Skeletal muscle satellite cell (primary cell): ENCODE measurements around the gene GLUL.
"Not testable (repeated sequence)": the region's sequence is repeated elsewhere in the genome, so short reads cannot be mapped to it uniquely, and the experiment has no call there.

Source experiments
- H3K27me3 ChIP-seq: 2 replicates; pipeline ENCODE4 v1.7.0; 2013; ENCODE audit warnings: low read length; ENCODE audit not compliant: control insufficient read depth, insufficient read depth
- H3K36me3 ChIP-seq: 2 replicates; pipeline ENCODE4 v1.7.0; 2013; ENCODE audit warnings: mild to moderate bottlenecking, control low read depth, low read length; ENCODE audit not compliant: insufficient read depth
- H3K4me1 ChIP-seq: 2 replicates; pipeline ENCODE4 v1.7.0; 2013; ENCODE audit warnings: low read length; ENCODE audit not compliant: control insufficient read depth, insufficient read depth
- H3K4me2 ChIP-seq: 2 replicates; pipeline ENCODE4 v1.7.0; 2013; ENCODE audit warnings: mild to moderate bottlenecking, low read length
- H3K4me3 ChIP-seq: 2 replicates; pipeline ENCODE4 v1.7.0; 2013; ENCODE audit warnings: low read length
- H3K9ac ChIP-seq: 2 replicates; pipeline ENCODE4 v1.7.0; 2013; ENCODE audit warnings: mild to moderate bottlenecking, low read depth, low read length, moderate library complexity
- H3K9me3 ChIP-seq: replicated peaks from 2 replicates; pipeline ENCODE4 v1.7.0; 2013; ENCODE audit warnings: mild to moderate bottlenecking, control low read depth, low read length

GLUL gene

DNA sequence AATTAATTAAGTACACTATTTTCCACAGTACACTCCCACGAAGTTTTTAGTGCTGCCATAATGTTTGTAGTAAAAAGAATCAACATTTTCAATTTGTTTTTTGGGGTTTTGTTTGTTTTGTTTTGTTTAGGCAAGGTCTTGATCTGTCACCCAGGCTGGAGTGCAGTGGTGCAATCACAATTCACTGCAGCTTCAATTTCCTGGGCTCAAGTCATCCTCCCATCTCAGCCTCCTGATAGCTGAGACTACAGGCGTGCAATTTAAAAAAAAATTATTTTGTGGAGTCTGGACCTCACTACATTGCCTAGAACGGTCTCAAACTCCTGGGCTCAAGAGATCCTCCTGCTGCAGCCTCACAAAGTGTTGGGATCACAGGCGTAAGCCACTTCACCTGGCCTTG is 11.4 kb downstream of the GLUL start:
- Histone ChIP-seq H3K4me1 (no peaks in the 10 kb centered on the region), H3K9me3 (no peaks in the 10 kb centered on the region), H3K9ac (no peak overlapping the region), H3K27me3 (no peaks in the 10 kb centered on the region), H3K36me3 (peaks cover 37% of the 10 kb centered on the region), H3K4me2 (no peak overlapping the region), H3K4me3 (no peak overlapping the region)

DNA sequence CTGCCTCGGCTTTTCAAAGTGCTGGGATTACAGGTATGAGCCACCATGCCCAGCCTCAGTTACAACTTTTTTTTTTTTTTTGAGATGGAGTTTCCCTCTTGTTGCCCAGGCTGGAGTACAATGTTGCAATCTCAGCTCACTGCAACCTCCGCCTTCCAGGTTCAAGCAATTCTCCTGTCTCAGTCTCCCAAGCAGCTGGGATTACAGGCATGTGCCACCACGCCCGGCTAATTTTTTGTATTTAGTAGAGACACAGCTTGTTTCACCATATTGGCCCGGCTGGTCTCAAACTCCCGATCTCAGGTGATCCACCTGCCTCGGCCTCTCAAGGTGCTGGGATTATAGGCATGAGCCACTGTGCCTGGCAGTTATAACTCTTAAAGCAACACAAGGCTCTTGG is 11.8 kb downstream of the GLUL start:
- not testable (repeated sequence) for H3K9ac ChIP-seq

GRCh38 chr1:182376936-182377574 is 14.5 kb downstream of the GLUL start:
- Histone ChIP-seq H3K4me1 (no peaks in the 10 kb centered on the region), H3K27me3 (no peaks in the 10 kb centered on the region), H3K4me3 (no peak overlapping the region), H3K4me2 (no peak overlapping the region), H3K36me3 (peaks cover 8% of the 10 kb centered on the region), H3K9me3 (no peaks in the 10 kb centered on the region), H3K9ac (no peak overlapping the region)

More for the DNA sequence above, 11.8 kb downstream of the GLUL start:
- peaks cover 35% of the 10 kb centered on the region for H3K36me3 ChIP-seq
- H3K4me1 ChIP-seq, H3K9me3 ChIP-seq, H3K27me3 ChIP-seq, H3K4me2 ChIP-seq, H3K4me3 ChIP-seq: not testable (repeated sequence)

- Histone ChIP-seq H3K9ac (no peak overlapping the region), H3K4me3 (no peak overlapping the region), H3K27me3 (no peaks in the 10 kb centered on the region), H3K4me2 (no peak overlapping the region), H3K36me3 (no peaks in the 10 kb centered on the region), H3K4me1 (no peaks in the 10 kb centered on the region), H3K9me3 (no peaks in the 10 kb centered on the region)
Measured at GRCh38 chr1:182374101-182374834, 17.3 kb downstream of the GLUL start.

DNA sequence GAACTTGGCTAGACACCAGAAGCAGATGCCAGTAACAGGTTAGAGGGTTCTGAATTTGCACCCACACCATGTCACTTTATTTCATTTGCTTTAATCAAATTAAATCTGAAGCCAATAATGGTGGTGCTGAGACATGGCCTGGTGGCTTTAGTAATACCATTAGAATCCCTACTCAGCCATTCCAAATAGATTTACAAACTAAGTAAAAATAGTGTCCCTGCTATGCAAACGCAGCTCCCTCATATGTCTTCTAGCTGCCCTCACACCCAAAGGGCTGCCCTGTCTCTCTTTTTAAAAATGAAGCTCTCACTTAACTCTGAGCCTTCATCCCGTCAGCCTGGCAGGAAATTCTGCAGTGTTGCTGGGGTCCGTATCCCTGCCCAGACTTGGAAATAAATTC is 21.1 kb downstream of the GLUL start:
- no peaks in the 10 kb centered on the region for H3K9me3 ChIP-seq
- no peaks in the 10 kb centered on the region for H3K36me3 ChIP-seq
- H3K4me1 ChIP-seq = no peaks in the 10 kb centered on the region
- H3K4me3 ChIP-seq = no peak overlapping the region
- no peak overlapping the region for H3K4me2 ChIP-seq
- H3K27me3 ChIP-seq = no peaks in the 10 kb centered on the region
- H3K9ac ChIP-seq = no peak overlapping the region

DNA sequence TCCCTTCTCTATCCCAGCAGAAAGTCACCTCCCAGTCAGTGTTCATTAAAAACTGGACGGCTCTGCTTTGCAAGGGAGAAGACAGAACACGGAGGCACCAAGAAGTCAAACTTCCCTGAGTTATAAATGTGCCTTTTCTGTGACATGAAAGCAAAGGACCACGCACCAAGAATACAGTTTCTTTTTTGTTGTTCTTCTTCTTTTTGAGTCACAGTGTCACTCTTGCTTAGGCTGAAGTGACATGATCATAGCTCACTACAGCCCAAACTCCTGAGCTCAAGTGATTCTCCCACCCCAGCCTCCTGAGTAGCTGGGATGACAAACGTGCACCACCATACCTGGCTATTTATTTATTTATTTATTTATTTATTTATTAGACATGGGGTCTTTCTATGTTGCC is 22.7 kb downstream of the GLUL start:
- H3K9me3 ChIP-seq = no peaks in the 10 kb centered on the region

DNA sequence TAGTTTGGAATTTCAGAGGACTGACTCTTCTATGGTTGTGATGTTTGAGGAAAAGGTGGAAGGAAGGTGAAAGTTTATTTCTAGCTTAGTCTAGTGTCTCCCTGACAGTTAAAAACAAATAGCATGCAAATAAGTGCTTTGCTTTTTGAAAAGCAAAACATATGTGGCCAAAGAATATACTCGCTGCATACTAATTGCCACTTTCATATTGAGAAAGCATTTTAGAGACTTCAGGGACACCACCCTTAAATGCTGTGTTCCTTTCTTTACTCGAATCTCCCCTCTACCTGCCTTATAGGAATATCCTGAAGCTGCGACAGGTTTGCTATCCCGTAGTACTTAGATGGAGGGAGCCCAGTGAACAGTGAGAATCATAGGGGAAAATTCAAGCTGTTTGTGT is 23.2 kb downstream of the GLUL start:
- Histone ChIP-seq H3K9ac (no peak overlapping the region), H3K4me1 (no peaks in the 10 kb centered on the region), H3K36me3 (no peaks in the 10 kb centered on the region), H3K4me2 (no peak overlapping the region), H3K4me3 (no peak overlapping the region), H3K9me3 (no peaks in the 10 kb centered on the region), H3K27me3 (peaks cover 1% of the 10 kb centered on the region)

More for the DNA sequence above, 22.7 kb downstream of the GLUL start:
- Histone ChIP-seq H3K27me3 (no peaks in the 10 kb centered on the region), H3K4me1 (no peaks in the 10 kb centered on the region), H3K36me3 (no peaks in the 10 kb centered on the region), H3K4me2 (no peak overlapping the region), H3K4me3 (no peak overlapping the region), H3K9ac (no peak overlapping the region)

GRCh38 chr1:182367926-182368325 is 23.7 kb downstream of the GLUL start:
- no peak overlapping the region for H3K4me2 ChIP-seq
- no peaks in the 10 kb centered on the region for H3K36me3 ChIP-seq

GRCh38 chr1:182366596-182366995 is 25.0 kb downstream of the GLUL start:
- Histone ChIP-seq H3K27me3 (peaks cover 3% of the 10 kb centered on the region), H3K4me2 (no peak overlapping the region), H3K4me1 (no peaks in the 10 kb centered on the region), H3K36me3 (no peaks in the 10 kb centered on the region), H3K9ac (no peak overlapping the region), H3K9me3 (no peaks in the 10 kb centered on the region), H3K4me3 (no peak overlapping the region)

More at GRCh38 chr1:182367926-182368325, 23.7 kb downstream of the GLUL start:
- peaks cover 3% of the 10 kb centered on the region for H3K27me3 ChIP-seq
- no peak overlapping the region for H3K9ac ChIP-seq
- no peak overlapping the region for H3K4me3 ChIP-seq
- H3K9me3 ChIP-seq = no peaks in the 10 kb centered on the region
- no peaks in the 10 kb centered on the region for H3K4me1 ChIP-seq

- H3K4me2 ChIP-seq = no peak overlapping the region
- H3K9ac ChIP-seq = no peak overlapping the region
- no peaks in the 10 kb centered on the region for H3K36me3 ChIP-seq
- no peak overlapping the region for H3K4me3 ChIP-seq
- H3K4me1 ChIP-seq = no peaks in the 10 kb centered on the region
- no peaks in the 10 kb centered on the region for H3K9me3 ChIP-seq
- H3K27me3 ChIP-seq = peaks cover 5% of the 10 kb centered on the region
Measured at GRCh38 chr1:182359645-182360044, 31.9 kb downstream of the GLUL start.

GRCh38 chr1:182357913-182358312 is 33.7 kb downstream of the GLUL start:
- H3K9ac ChIP-seq = no peak overlapping the region
- no peaks in the 10 kb centered on the region for H3K36me3 ChIP-seq
- no peak overlapping the region for H3K4me3 ChIP-seq
- H3K27me3 ChIP-seq = peaks cover 2% of the 10 kb centered on the region
- no peak overlapping the region for H3K4me2 ChIP-seq
- no peaks in the 10 kb centered on the region for H3K9me3 ChIP-seq
- no peaks in the 10 kb centered on the region for H3K4me1 ChIP-seq

- H3K9me3 ChIP-seq = no peaks in the 10 kb centered on the region
- H3K4me1 ChIP-seq = no peaks in the 10 kb centered on the region
- no peak overlapping the region for H3K4me3 ChIP-seq
- no peaks in the 10 kb centered on the region for H3K36me3 ChIP-seq
- no peak overlapping the region for H3K4me2 ChIP-seq
- H3K9ac ChIP-seq = no peak overlapping the region
- H3K27me3 ChIP-seq = peaks cover 2% of the 10 kb centered on the region
Measured at GRCh38 chr1:182357171-182357570, 34.4 kb downstream of the GLUL start.
